GM12892 (cell line): ENCODE data around the gene PSMD3.
"Not testable (repeated sequence)": the region's sequence is repeated elsewhere in the genome, so short reads cannot be mapped to it uniquely, and the experiment has no call there.

Experiments
- DNase-seq: peaks from one replicate; pipeline ENCODE4 v3.0.0; 2011; ENCODE audit not compliant: insufficient read length
- FAIRE-seq: peaks from 2 replicates; lab custom pipeline; 2011; peaks lifted over from hg19 to GRCh38; lab: Jason Lieb, UNC
- POLR2A ChIP-seq: IDR thresholded peaks from 2 replicates; pipeline ENCODE4 v1.6.1; 2011; ENCODE audit warnings: low read depth, low read length, control low read depth
- POLR2AphosphoS5 ChIP-seq: IDR thresholded peaks from 2 replicates; pipeline ENCODE4 v1.6.1; 2011; ENCODE audit warnings: low read depth, low read length, control low read depth
- TAF1 ChIP-seq: IDR thresholded peaks from 2 replicates; pipeline ENCODE4 v1.6.1; 2011; ENCODE audit warnings: low read depth, mild to moderate bottlenecking, control low read depth, low read length, borderline replicate concordance

PSMD3 gene

GRCh38 chr17:39979016-39979670, 1.5 kb upstream of the PSMD3 start:
- FAIRE-seq (no peak), DNase-seq (no peak)
- TF ChIP-seq POLR2A: no peak
- TF ChIP-seq POLR2AphosphoS5: no peak
- TF ChIP-seq TAF1: no peak

- no peak for TF ChIP-seq POLR2A
- no peak for TF ChIP-seq TAF1
- no peak for TF ChIP-seq POLR2AphosphoS5
- FAIRE-seq: no peak
- DNase-seq: no peak
Observed at GRCh38 chr17:39979893-39980350, 685 bp upstream of the PSMD3 start.

- TF ChIP-seq POLR2A (no peak), POLR2AphosphoS5 (no peak), TAF1 (no peak)
- FAIRE-seq (no peak), DNase-seq (no peak)
Observed at GRCh38 chr17:39981207-39981741, 667 bp downstream of the PSMD3 start.

GRCh38 chr17:39981766-39982375, 1.3 kb downstream of the PSMD3 start:
- TF ChIP-seq POLR2AphosphoS5: no peak
- no peak for TF ChIP-seq POLR2A
- no peak for TF ChIP-seq TAF1
- FAIRE-seq: no peak
- no peak for DNase-seq

GRCh38 chr17:39988206-39988810, 7.7 kb downstream of the PSMD3 start:
- DNase-seq: no peak
- FAIRE-seq: no peak
- TF ChIP-seq POLR2AphosphoS5 (no peak), POLR2A (no peak), TAF1 (no peak)

- FAIRE-seq (no peak), DNase-seq (no peak)
- TF ChIP-seq POLR2A: no peak
- no peak for TF ChIP-seq POLR2AphosphoS5
- TF ChIP-seq TAF1: no peak
Observed at GRCh38 chr17:39994448-39994847, 13.8 kb downstream of the PSMD3 start.

- no peak for DNase-seq
- TF ChIP-seq POLR2AphosphoS5: no peak
- no peak for TF ChIP-seq TAF1
- no peak for TF ChIP-seq POLR2A
- FAIRE-seq: no peak
Observed at GRCh38 chr17:39995438-39995837, 14.8 kb downstream of the PSMD3 start.

GRCh38 chr17:39996162-39996561, 15.6 kb downstream of the PSMD3 start:
- FAIRE-seq (no peak), DNase-seq (no peak)
- TF ChIP-seq POLR2AphosphoS5 (no peak), TAF1 (no peak), POLR2A (no peak)

GRCh38 chr17:39996800-39997199, 16.2 kb downstream of the PSMD3 start:
- DNase-seq (no peak), FAIRE-seq (no peak)
- TF ChIP-seq TAF1: no peak
- TF ChIP-seq POLR2A: no peak
- TF ChIP-seq POLR2AphosphoS5: no peak

GRCh38 chr17:39997543-39997942, 16.9 kb downstream of the PSMD3 start:
- FAIRE-seq (no peak), DNase-seq (no peak)
- TF ChIP-seq POLR2A (0 out of 2 replicates have a peak, but pooled peaks have one; percentile 36), TAF1 (no peak)

GRCh38 chr17:39999067-39999466, 18.5 kb downstream of the PSMD3 start:
- TF ChIP-seq TAF1: no peak
- no peak for TF ChIP-seq POLR2AphosphoS5
- TF ChIP-seq POLR2A: no peak
- FAIRE-seq (no peak), DNase-seq (no peak)

GRCh38 chr17:40000161-40000560, 19.6 kb downstream of the PSMD3 start:
- TF ChIP-seq POLR2A (no peak), POLR2AphosphoS5 (no peak), TAF1 (no peak)
- no peak for DNase-seq
- FAIRE-seq: no peak

- DNase-seq, FAIRE-seq: not testable (repeated sequence)
Observed at GRCh38 chr17:40001335-40001734, 20.7 kb downstream of the PSMD3 start.
